HEK293T (cell line): ENCODE results near the gene ZBTB25.
"Not testable (repeated sequence)": the region's sequence is repeated elsewhere in the genome, so short reads cannot be mapped to it uniquely, and the experiment has no call there.

Experiments used
- CTCF ChIA-PET: fragments of 350-600 bp; formaldehyde crosslinking; extraction: SDS; loops from one replicate; lab custom pipeline; 2021; ENCODE audit warnings: antibody characterized with exemption, inconsistent platforms; lab: Yijun Ruan, JAX
- POLR2A ChIA-PET: fragments of 350-600 bp; formaldehyde crosslinking; extraction: SDS; loops from one replicate; lab custom pipeline; 2020; ENCODE audit warnings: antibody characterized with exemption, inconsistent platforms; lab: Yijun Ruan, JAX
- DNase-seq: peaks from one replicate; pipeline ENCODE4 v3.0.0; 2012; ENCODE audit warnings: mixed read lengths; ENCODE audit errors: extremely low spot score
- ARNT ChIP-seq: fragments of 450-650 bp; IDR thresholded peaks from 2 replicates; pipeline ENCODE4 v1.6.1; 2017; ENCODE audit warnings: mild to moderate bottlenecking
- BHLHE40 ChIP-seq: fragments of 450-650 bp; IDR thresholded peaks from 2 replicates; pipeline ENCODE4 v1.6.1; 2016; ENCODE audit warnings: mild to moderate bottlenecking, moderate library complexity, borderline replicate concordance
- CTBP1 ChIP-seq: fragments of 450-650 bp; IDR thresholded peaks from 2 replicates; pipeline ENCODE4 v1.6.1; 2016; ENCODE audit warnings: borderline replicate concordance
- ELF4 ChIP-seq: fragments of 450-650 bp; IDR thresholded peaks from 2 replicates; pipeline ENCODE4 v1.6.1; 2017; ENCODE audit warnings: antibody characterized with exemption
- FOXA1 ChIP-seq: fragments of 450-650 bp; IDR thresholded peaks from 2 replicates; pipeline ENCODE4 v1.6.1; 2016; ENCODE audit warnings: mild to moderate bottlenecking
- FOXK2 ChIP-seq: fragments of 450-650 bp; IDR thresholded peaks from 2 replicates; pipeline ENCODE4 v1.6.1; 2016; ENCODE audit warnings: mild to moderate bottlenecking
- FOXM1 ChIP-seq: fragments of 450-650 bp; IDR thresholded peaks from 2 replicates; pipeline ENCODE4 v1.6.1; 2017; ENCODE audit warnings: mild to moderate bottlenecking, borderline replicate concordance
- HDGF ChIP-seq: fragments of 450-650 bp; IDR thresholded peaks from 2 replicates; pipeline ENCODE4 v1.6.1; 2017; ENCODE audit warnings: antibody characterized with exemption, borderline replicate concordance
- L3MBTL2 ChIP-seq: fragments of 450-650 bp; conservative IDR thresholded peaks from 2 replicates; pipeline ENCODE4 v1.6.1; 2016; ENCODE audit warnings: mild to moderate bottlenecking
- LEF1 ChIP-seq: fragments of 450-650 bp; IDR thresholded peaks from 2 replicates; pipeline ENCODE4 v1.6.1; 2017; ENCODE audit warnings: mild to moderate bottlenecking, borderline replicate concordance
- NFRKB ChIP-seq: fragments of 450-650 bp; IDR thresholded peaks from 2 replicates; pipeline ENCODE4 v1.6.1; 2016; ENCODE audit warnings: mild to moderate bottlenecking, moderate library complexity
- PKNOX1 ChIP-seq: fragments of 450-650 bp; IDR thresholded peaks from 2 replicates; pipeline ENCODE4 v1.6.1; 2016
- SP1 ChIP-seq: fragments of 450-650 bp; IDR thresholded peaks from 2 replicates; pipeline ENCODE4 v1.6.1; 2017
- SUZ12 ChIP-seq: fragments of 450-650 bp; IDR thresholded peaks from 2 replicates; pipeline ENCODE4 v1.6.1; 2016; ENCODE audit warnings: mild to moderate bottlenecking
- TARDBP ChIP-seq: fragments of 450-650 bp; IDR thresholded peaks from 2 replicates; pipeline ENCODE4 v1.6.1; 2016
- ZNF384 ChIP-seq: fragments of 450-650 bp; IDR thresholded peaks from 2 replicates; pipeline ENCODE4 v1.6.1; 2016

ZBTB25 gene

GRCh38 chr14:64531567-64531966, 27.9 kb upstream of the ZBTB25 start:
- no peak for TF ChIP-seq CTBP1
- TF ChIP-seq FOXA1: no peak
- TF ChIP-seq FOXM1: no peak
- no peak for TF ChIP-seq TARDBP
- TF ChIP-seq ARNT: no peak
- TF ChIP-seq LEF1: no peak
- TF ChIP-seq SUZ12: no peak
- TF ChIP-seq FOXK2: no peak
- no peak for TF ChIP-seq NFRKB
- TF ChIP-seq SP1: no peak
- TF ChIP-seq BHLHE40: no peak
- TF ChIP-seq PKNOX1: no peak
- TF ChIP-seq HDGF: no peak
- no peak for TF ChIP-seq L3MBTL2
- no peak for TF ChIP-seq ELF4
- TF ChIP-seq ZNF384: no peak
- no peak for DNase-seq
- ChIA-PET CTCF (no interaction called here), POLR2A (no interaction called here)

GRCh38 chr14:64525354-64525753, 21.7 kb upstream of the ZBTB25 start:
- TF ChIP-seq ZNF384 (no peak), BHLHE40 (no peak), ELF4 (no peak)
- ChIA-PET CTCF (interaction anchor here (1.0 to 1.6 kb wide), 2 partner anchors 15 to 112 kb away, joined by 3 read pairs; no protein-coding TSS in a partner anchor), POLR2A (interaction anchor here (1.1 kb wide), 1 partner anchor 187 kb away, joined by 3 read pairs; no protein-coding TSS in a partner anchor)
- DNase-seq: no peak

GRCh38 chr14:64522591-64523355, 19.1 kb upstream of the ZBTB25 start:
- ChIA-PET POLR2A (no interaction called here), CTCF (interaction anchor here (0.9 to 1.7 kb wide), 3 partner anchors 12 to 149 kb away, joined by 3 to 8 read pairs (median 4); no protein-coding TSS in a partner anchor)
- TF ChIP-seq ZNF384 (no peak), NFRKB (no peak), HDGF (no peak)
- DNase-seq: no peak

- no peak for DNase-seq
- CTCF ChIA-PET: interaction anchor here (0.7 to 1.7 kb wide), 2 partner anchors 10 to 113 kb away, joined by 5 to 8 read pairs; no protein-coding TSS in a partner anchor
- TF ChIP-seq FOXA1 (no peak), HDGF (no peak), SP1 (no peak), CTBP1 (no peak), SUZ12 (no peak), PKNOX1 (no peak), ARNT (no peak), BHLHE40 (no peak), NFRKB (no peak), ELF4 (no peak), LEF1 (no peak), ZNF384 (no peak), FOXK2 (no peak), TARDBP (no peak), FOXM1 (no peak), L3MBTL2 (no peak)
- POLR2A ChIA-PET: interaction anchor here (0.9 to 1.3 kb wide), 2 partner anchors 16 to 20 kb away, joined by 5 to 8 read pairs; partner anchors contain the start of genes HSPA2 and ZBTB1
These were observed 17.1 kb upstream of the ZBTB25 start for GRCh38 chr14:64520699-64521098.

GRCh38 chr14:64518229-64518628, 14.6 kb upstream of the ZBTB25 start:
- no peak for DNase-seq
- ChIA-PET CTCF (no interaction called here), POLR2A (interaction anchor here (1.4 kb wide), 1 partner anchor 22 kb away, joined by 4 read pairs; the partner anchor contains the start of gene HSPA2)
- no peak for TF ChIP-seq CTBP1
- no peak for TF ChIP-seq ZNF384
- TF ChIP-seq NFRKB: no peak
- no peak for TF ChIP-seq FOXK2
- TF ChIP-seq SP1: no peak
- no peak for TF ChIP-seq L3MBTL2
- TF ChIP-seq TARDBP: no peak

GRCh38 chr14:64517667-64518066, 14.0 kb upstream of the ZBTB25 start:
- CTCF ChIA-PET, DNase-seq: not testable (repeated sequence)
- POLR2A ChIA-PET: interaction anchor here (1.4 kb wide), 1 partner anchor 23 kb away, joined by 4 read pairs; the partner anchor contains the start of gene HSPA2

- TF ChIP-seq HDGF (no peak), ZNF384 (no peak), SP1 (no peak), L3MBTL2 (no peak), NFRKB (no peak), TARDBP (no peak)
- CTCF ChIA-PET: no interaction called here
- POLR2A ChIA-PET: interaction anchor here (1.1 kb wide), 1 partner anchor 13 kb away, joined by 3 read pairs; the partner anchor contains the start of gene ZBTB1
- DNase-seq: no peak
These were observed 13.3 kb upstream of the ZBTB25 start for GRCh38 chr14:64516969-64517368.
